HG02938 (cell line): Measurements from ENCODE around the gene F9.

ENCODE experiments used
- ATAC-seq: cut with Tn5 transposase; IDR thresholded peaks from one replicate; pipeline ENCODE4 v1.9.1; 2021; ENCODE audit warnings: mild to moderate bottlenecking, moderate library complexity; ENCODE audit not compliant: unreplicated experiment

Gene F9

GRCh38 chrX:139596068-139596467 is 65.5 kb downstream of the F9 start:
- ATAC-seq, result no peak

DNA sequence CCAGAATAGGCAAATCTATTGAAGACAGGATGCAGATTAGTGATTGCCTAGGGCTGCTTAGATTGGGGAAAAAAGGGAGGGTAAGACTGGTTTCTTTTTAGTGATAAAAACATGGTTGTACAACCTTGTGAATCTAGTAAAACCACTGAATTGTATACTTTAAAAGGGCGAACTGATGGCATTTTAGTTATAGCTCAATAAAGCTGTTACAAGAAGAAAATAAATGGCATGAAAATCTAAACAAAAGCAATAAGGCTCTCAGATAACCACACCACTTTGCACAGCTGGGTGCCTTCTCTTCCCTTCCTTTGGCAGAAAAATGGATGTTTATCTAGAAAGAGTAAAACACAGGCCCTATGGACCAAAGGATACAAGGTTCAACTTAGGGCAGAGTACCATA is 69.6 kb downstream of the F9 start:
- ATAC-seq, result no peak
